ENCODE measurements around the gene LRIT2. TPM values are rescaled to one million over a fixed set of nuclear protein-coding genes. Genes with fewer than 3 reads are reported as not detected.

The LRIT2 gene
- total RNA-seq, 1 experiment from 2014 or later: not detected

- no peak overlapping the region for H2AFZ ChIP-seq (ENCODE audit: low read length)
- H3K4me2 ChIP-seq (ENCODE audit: insufficient read depth, insufficient read length, low read length): no peak overlapping the region
- no peaks in the 10 kb centered on the region for H3K9me3 Mint-ChIP-seq
- H3K14ac ChIP-seq (ENCODE audit: insufficient read depth, low read length): no peak overlapping the region
- H3K79me2 ChIP-seq (ENCODE audit: insufficient read depth, low read length): no peaks in the 10 kb centered on the region
- no peak overlapping the region for H4K8ac ChIP-seq (replicated peaks; ENCODE audit: insufficient read length, low read depth, low read length)
- no peak overlapping the region for H3T11ph ChIP-seq (ENCODE audit: low read length)
- H3K4me1 ChIP-seq (ENCODE audit: insufficient read depth, low read length): no peaks in the 10 kb centered on the region
- no peak overlapping the region for H4K91ac ChIP-seq (ENCODE audit: insufficient read length, low read depth, low read length)
- H3K4ac ChIP-seq (ENCODE audit: low read depth, low read length): no peak overlapping the region
- no peak overlapping the region for H3K56ac ChIP-seq (ENCODE audit: insufficient read length, low read depth, low read length)
- H3K23ac ChIP-seq (ENCODE audit: insufficient read length, low read depth, low read length): no peak overlapping the region
- peak overlapping the region; percentile 21 for H4K5ac ChIP-seq (ENCODE audit: insufficient read length, low read depth, low read length)
- no peaks in the 10 kb centered on the region for H3K9me3 ChIP-seq (ENCODE audit: control insufficient read depth, low read depth, low read length)
- H3K27me3 ChIP-seq (ENCODE audit: insufficient read depth, low read length): no peaks in the 10 kb centered on the region
- no peak overlapping the region for H2BK5ac ChIP-seq (ENCODE audit: insufficient read length, low read length)
- H2BK12ac ChIP-seq (ENCODE audit: insufficient read length, low read depth, low read length): no peak overlapping the region
- H2BK20ac ChIP-seq (ENCODE audit: low read depth, low read length, poor library complexity, severe bottlenecking): no peak overlapping the region
- no peak overlapping the region for H2BK15ac ChIP-seq (ENCODE audit: low read depth, low read length)
- H2BK120ac ChIP-seq (ENCODE audit: low read depth, low read length, poor library complexity, severe bottlenecking): no peak overlapping the region
- WGBS (ENCODE audit: extremely low coverage, insufficient read length, low lambda C conversion rate): no CpG with 5 or more reads among the region's 11 CpGs
- no peaks in the 10 kb centered on the region for H4K20me1 ChIP-seq (ENCODE audit: control insufficient read depth, insufficient read depth, insufficient read length)
- no peaks in the 10 kb centered on the region for H3K23me2 ChIP-seq (ENCODE audit: insufficient read length, low read depth, low read length, poor library complexity, severe bottlenecking)
- no peak for DNase-seq
- no peak overlapping the region for H3K27ac ChIP-seq (ENCODE audit: insufficient read length, low read depth, low read length)
- no peak overlapping the region for H3K9ac ChIP-seq (ENCODE audit: extremely low read depth, insufficient read length, low read length)
- no peaks in the 10 kb centered on the region for H3K79me1 ChIP-seq (ENCODE audit: insufficient read depth, low read depth, low read length, poor library complexity, severe bottlenecking)
- H3K18ac ChIP-seq (ENCODE audit: insufficient read length, low read depth, low read length): no peak overlapping the region
- peaks cover 0 to 6% of the 10 kb centered on the region in 2 experiments; a peak in 3 of 4 replicates for H3K4me1 Mint-ChIP-seq
- no peak overlapping the region for H3K27ac Mint-ChIP-seq
- H3K4me3 Mint-ChIP-seq: no peak overlapping the region
- H3K36me3 Mint-ChIP-seq (ENCODE audit: insufficient read depth in 1 of 3, low read depth in 3 of 3): no peaks in the 10 kb centered on the region; a peak in 1 of 7 replicates
- no peak overlapping the region for H2AK5ac ChIP-seq (ENCODE audit: insufficient read length, low read length)
- H3K27me3 Mint-ChIP-seq (ENCODE audit: low read depth): no peaks in the 10 kb centered on the region
- TF ChIP-seq CTCF (conservative IDR thresholded peaks at IDR 0.05): no peak
Measured at GRCh38 chr10:84213076-84213475, 12.3 kb downstream of the LRIT2 start.

All from H9 (cell line).